Colonic mucosa (tissue), 4 donors: ENCODE measurements around the gene CAV1. TPM values are rescaled to one million over a fixed set of nuclear protein-coding genes. Genes with fewer than 3 reads are reported as not detected.

Source experiments
- DNase-seq: peaks from one replicate; pipeline ENCODE4 v3.0.0-alpha.2; 2020
- H3K27ac ChIP-seq: fragments of 200-600 bp; one replicate; pipeline ENCODE4 v1.8.0; 2021
- H3K27me3 ChIP-seq: fragments of 200-600 bp; one replicate; pipeline ENCODE4 v1.8.0; 2021
- H3K36me3 ChIP-seq: fragments of 200-600 bp; one replicate; pipeline ENCODE4 v1.8.0; 2021
- H3K4me1 ChIP-seq: fragments of 200-600 bp; one replicate; pipeline ENCODE4 v1.8.0; 2021; ENCODE audit warnings: mild to moderate bottlenecking
- H3K4me3 ChIP-seq: fragments of 200-600 bp; one replicate; pipeline ENCODE4 v1.8.0; 2021
- H3K9ac ChIP-seq, 2 donors: one replicate each; pipeline ENCODE4 v1.7.0; 2013; ENCODE audit warnings: control low read depth in 2 of 2, low read depth in 2 of 2, low read length in 2 of 2
- H3K9me3 ChIP-seq: fragments of 200-600 bp; one replicate; pipeline ENCODE4 v1.8.0; 2021
- CTCF ChIP-seq: fragments of 200-600 bp; IDR thresholded peaks from one replicate; pipeline ENCODE4 v1.8.0; 2022; ENCODE audit warnings: antibody characterized with exemption, mild to moderate bottlenecking
- intact Hi-C: fragments of 100-400 bp; cut with DNase I; formaldehyde crosslinking; loops from one replicate; pipeline ENCODE4 v1.14.1; 2022
- total RNA-seq, 2 donors: library from RNA; stranded (reverse); fragmentation: NEBNext Ultra II Directional in 1 of 2; extraction: Animal tissue kit (Norgen Biotek cat#: 25700) in 1 of 2; gene quantifications; one replicate each; pipeline ENCODE4 v1.2.1, GENCODE V29; 2021
- donor health status: healthy.
- donor health status: DM: no; HTN: no; CAD: no.
- donor health status: DM: no; HTN: no; CAD: no.

CAV1 gene
- total RNA-seq, 2 donors from 2014 or later = 16.1 to 87.0 TPM

GRCh38 chr7:116610210-116610609 lies 85.4 kb downstream of the CAV1 start:
- DNase-seq = no peak

GRCh38 chr7:116610721-116611120 lies 85.9 kb downstream of the CAV1 start:
- Histone ChIP-seq H3K4me1 (no peaks in the 10 kb centered on the region), H3K27me3 (no peaks in the 10 kb centered on the region), H3K9ac (no peak overlapping the region), H3K27ac (no peak overlapping the region), H3K4me3 (no peak overlapping the region), H3K36me3 (no peaks in the 10 kb centered on the region), H3K9me3 (no peaks in the 10 kb centered on the region)
- intact Hi-C loops = no loop called here
- no peak for TF ChIP-seq CTCF
- DNase-seq = no peak

More at GRCh38 chr7:116610210-116610609, 85.4 kb downstream of the CAV1 start:
- Histone ChIP-seq H3K9ac (no peak overlapping the region), H3K36me3 (no peaks in the 10 kb centered on the region), H3K4me1 (no peaks in the 10 kb centered on the region), H3K27ac (no peak overlapping the region), H3K9me3 (no peaks in the 10 kb centered on the region), H3K4me3 (no peak overlapping the region), H3K27me3 (no peaks in the 10 kb centered on the region)
- no peak for TF ChIP-seq CTCF
- intact Hi-C loops = no loop called here

Other genes with a start within 250 kb of the CAV1 start
- 10 to 100 TPM in 1 of 2 donors, 1 to 10 TPM in 1; 4.2 to 22.0 TPM for gene CAV2, start 25.3 kb upstream of the CAV1 start, total RNA-seq
- 10 to 100 TPM; 38.3 to 45.3 TPM for gene MET, start 147.2 kb downstream of the CAV1 start, total RNA-seq